Frontal cortex (tissue), 1 donor: ENCODE results near the gene UGT1A9. TPM values are rescaled to one million over a fixed set of nuclear protein-coding genes. Genes with fewer than 3 reads are reported as not detected.

ENCODE experiments used
- total RNA-seq: library from RNA; depleted of rRNA; stranded (reverse); fragments of >200 nt; gene quantifications from one replicate; pipeline ENCODE4 v1.2.3, GENCODE V29; 2014

UGT1A9 gene
- total RNA-seq, 1 donor from 2014 or later = not detected

Other genes starting within 250 kb of the UGT1A9 start
- 5.3 TPM for gene USP40, start 105.1 kb upstream of the UGT1A9 start, total RNA-seq
- not detected for gene UGT1A8, start 54.3 kb upstream of the UGT1A9 start, total RNA-seq
- not detected for gene UGT1A10, start 35.5 kb upstream of the UGT1A9 start, total RNA-seq
- not detected for gene UGT1A7, start 10.0 kb downstream of the UGT1A9 start, total RNA-seq
- gene UGT1A6, start 21.0 kb downstream of the UGT1A9 start, total RNA-seq = not detected
- gene UGT1A5, start 41.0 kb downstream of the UGT1A9 start, total RNA-seq = not detected
- not detected for gene UGT1A4, start 46.8 kb downstream of the UGT1A9 start, total RNA-seq
- not detected for gene UGT1A3, start 57.1 kb downstream of the UGT1A9 start, total RNA-seq
- not detected for gene UGT1A1, start 88.4 kb downstream of the UGT1A9 start, total RNA-seq
- not detected for gene MROH2A, start 106.4 kb downstream of the UGT1A9 start, total RNA-seq
- gene HJURP, start 182.6 kb downstream of the UGT1A9 start, total RNA-seq = 2.0 TPM
- 0.41 TPM for gene TRPM8, start 245.5 kb downstream of the UGT1A9 start, total RNA-seq